Parathyroid adenoma (tissue), 2 donors: Measurements from ENCODE around the gene AUTS2.

ENCODE experiments used
- H2AFZ ChIP-seq: fragments of 300-600 bp; sonication (generic); one replicate; pipeline ENCODE4 v1.7.0; 2017; ENCODE audit warnings: antibody characterized with exemption, mild to moderate bottlenecking
- H3K27ac ChIP-seq: fragments of 300-600 bp; sonication (generic); one replicate; pipeline ENCODE4 v1.7.0; 2017
- H3K27me3 ChIP-seq: fragments of 300-600 bp; sonication (generic); one replicate; pipeline ENCODE4 v1.7.0; 2017; ENCODE audit warnings: low read length; ENCODE audit not compliant: control insufficient read depth, insufficient read depth
- H3K36me3 ChIP-seq: fragments of 300-600 bp; sonication (generic); one replicate; pipeline ENCODE4 v1.7.0; 2017; ENCODE audit warnings: low read length; ENCODE audit not compliant: control insufficient read depth, insufficient read depth
- H3K4me1 ChIP-seq: fragments of 300-600 bp; sonication (generic); one replicate; pipeline ENCODE4 v1.7.0; 2017; ENCODE audit warnings: control low read depth
- H3K4me2 ChIP-seq: fragments of 300-600 bp; sonication (generic); one replicate; pipeline ENCODE4 v1.7.0; 2017; ENCODE audit warnings: low read length
- H3K4me3 ChIP-seq: fragments of 300-600 bp; sonication (generic); one replicate; pipeline ENCODE4 v1.7.0; 2017; ENCODE audit warnings: low read depth, low read length
- H3K79me2 ChIP-seq: fragments of 300-600 bp; sonication (generic); one replicate; pipeline ENCODE4 v1.7.0; 2017; ENCODE audit warnings: control low read depth
- H3K9ac ChIP-seq: fragments of 300-600 bp; sonication (generic); one replicate; pipeline ENCODE4 v1.7.0; 2017; ENCODE audit warnings: mild to moderate bottlenecking
- H3K9me3 ChIP-seq: fragments of 300-600 bp; sonication (generic); one replicate; pipeline ENCODE4 v1.7.0; 2017; ENCODE audit warnings: low read length; ENCODE audit not compliant: control insufficient read depth
- CTCF ChIP-seq: fragments of 300-600 bp; sonication (generic); IDR thresholded peaks from one replicate; pipeline ENCODE4 v1.7.0; 2017; ENCODE audit warnings: antibody characterized with exemption, mild to moderate bottlenecking
- donor health status: primary hyperparathyroidism.

Gene AUTS2

GRCh38 chr7:69951458-69951857 lies 353.2 kb downstream of the AUTS2 start:
- no peaks in the 10 kb centered on the region for H3K9me3 ChIP-seq

GRCh38 chr7:69953136-69954067 lies 355.1 kb downstream of the AUTS2 start:
- Histone ChIP-seq H3K27ac (no peak overlapping the region), H3K36me3 (no peaks in the 10 kb centered on the region), H3K9me3 (no peaks in the 10 kb centered on the region), H3K4me1 (no peaks in the 10 kb centered on the region), H3K79me2 (no peaks in the 10 kb centered on the region), H3K27me3 (no peaks in the 10 kb centered on the region), H3K4me2 (no peak overlapping the region), H3K9ac (no peak overlapping the region), H3K4me3 (no peak overlapping the region), H2AFZ (no peak overlapping the region)
- TF ChIP-seq CTCF = no peak

More at GRCh38 chr7:69951458-69951857, 353.2 kb downstream of the AUTS2 start:
- H3K9ac ChIP-seq = no peak overlapping the region
- no peak overlapping the region for H2AFZ ChIP-seq
- no peaks in the 10 kb centered on the region for H3K4me1 ChIP-seq
- no peaks in the 10 kb centered on the region for H3K36me3 ChIP-seq
- no peak overlapping the region for H3K27ac ChIP-seq
- no peaks in the 10 kb centered on the region for H3K79me2 ChIP-seq
- H3K4me2 ChIP-seq = no peak overlapping the region
- TF ChIP-seq CTCF = no peak
- no peak overlapping the region for H3K4me3 ChIP-seq
- no peaks in the 10 kb centered on the region for H3K27me3 ChIP-seq

GRCh38 chr7:69956541-69956940 lies 358.3 kb downstream of the AUTS2 start:
- Histone ChIP-seq H2AFZ (no peak overlapping the region), H3K9ac (no peak overlapping the region), H3K36me3 (no peaks in the 10 kb centered on the region), H3K27me3 (no peaks in the 10 kb centered on the region), H3K4me2 (no peak overlapping the region), H3K79me2 (no peaks in the 10 kb centered on the region), H3K27ac (no peak overlapping the region), H3K4me3 (no peak overlapping the region), H3K9me3 (no peaks in the 10 kb centered on the region), H3K4me1 (no peaks in the 10 kb centered on the region)
- TF ChIP-seq CTCF = no peak

GRCh38 chr7:69957661-69958060 lies 359.4 kb downstream of the AUTS2 start:
- Histone ChIP-seq H3K4me2 (no peak overlapping the region), H3K4me1 (peaks cover 10% of the 10 kb centered on the region), H3K27me3 (no peaks in the 10 kb centered on the region), H3K79me2 (no peaks in the 10 kb centered on the region), H3K9ac (no peak overlapping the region), H2AFZ (no peak overlapping the region), H3K9me3 (no peaks in the 10 kb centered on the region), H3K27ac (no peak overlapping the region), H3K36me3 (no peaks in the 10 kb centered on the region), H3K4me3 (no peak overlapping the region)
- TF ChIP-seq CTCF = no peak
